RWPE1 (cell line): ENCODE data around the gene FERD3L.
"Not testable (repeated sequence)": the region's sequence is repeated elsewhere in the genome, so short reads cannot be mapped to it uniquely, and the experiment has no call there.

ENCODE experiments used
- CTCF ChIA-PET: fragments of 350-600 bp; sonication (Branson Sonifier 250); formaldehyde crosslinking; extraction: SDS; loops from one replicate; lab custom pipeline; 2021; lab: Yijun Ruan, JAX
- POLR2A ChIA-PET: fragments of 400-600 bp; formaldehyde crosslinking; extraction: SDS; loops from one replicate; lab custom pipeline; 2020; ENCODE audit warnings: antibody characterized with exemption; ENCODE audit not compliant: low non-redundant PET; lab: Yijun Ruan, JAX
- DNase-seq: peaks from one replicate; pipeline ENCODE4 v3.0.0; 2012; ENCODE audit warnings: low spot score
- H3K27ac ChIP-seq: fragments of 450-650 bp; 2 replicates; pipeline ENCODE4 v1.5.1; 2017
- CTCF ChIP-seq: fragments of 450-650 bp; conservative IDR thresholded peaks from 2 replicates; pipeline ENCODE4 v1.5.1; 2017; ENCODE audit warnings: low read depth, mild to moderate bottlenecking

FERD3L gene

GRCh38 chr7:19144661-19145433, at the start of gene FERD3L:
TSS of gene FERD3L (minus strand) at chr7:19145421. CDS start at chr7:19145362, 59 bp downstream.
- no peak within 1 kb of the TSS for H3K27ac ChIP-seq
- no peak for TF ChIP-seq CTCF
- ChIA-PET CTCF (interaction anchor here (0.7 kb wide), 1 partner anchor 262 kb away, joined by 4 read pairs; no protein-coding TSS in a partner anchor), POLR2A (no interaction called here)
- no peak for DNase-seq

GRCh38 chr7:19194417-19194816, 49.2 kb upstream of the FERD3L start:
- POLR2A ChIA-PET, H3K27ac ChIP-seq, DNase-seq: not testable (repeated sequence)
- CTCF ChIA-PET, result interaction anchor here (0.7 kb wide), 1 partner anchor 255 kb away, joined by 3 read pairs; no protein-coding TSS in a partner anchor

GRCh38 chr7:19181634-19182033, 36.4 kb upstream of the FERD3L start:
- no peak for TF ChIP-seq CTCF
- no peak overlapping the region for H3K27ac ChIP-seq
- ChIA-PET CTCF (no interaction called here), POLR2A (no interaction called here)
- no peak for DNase-seq

- CTCF ChIA-PET, result interaction anchor here (0.6 kb wide), 1 partner anchor 726 kb away, joined by 3 read pairs; no protein-coding TSS in a partner anchor
Observed at GRCh38 chr7:19178595-19178994, 33.4 kb upstream of the FERD3L start.

GRCh38 chr7:19177269-19177668, 32.0 kb upstream of the FERD3L start:
- POLR2A ChIA-PET, result no interaction called here
- no peak for TF ChIP-seq CTCF
- no peak overlapping the region for H3K27ac ChIP-seq
- CTCF ChIA-PET, result interaction anchor here (0.5 to 0.6 kb wide), 3 partner anchors 36 to 480 kb away, joined by 3 to 4 read pairs (median 3); no protein-coding TSS in a partner anchor
- no peak for DNase-seq

More at GRCh38 chr7:19178595-19178994, 33.4 kb upstream of the FERD3L start:
- POLR2A ChIA-PET, result no interaction called here
- no peak for DNase-seq
- TF ChIP-seq CTCF, result no peak
- H3K27ac ChIP-seq, result no peak overlapping the region

- no peak overlapping the region for H3K27ac ChIP-seq
- DNase-seq, result no peak
- ChIA-PET CTCF (no interaction called here), POLR2A (no interaction called here)
- no peak for TF ChIP-seq CTCF
Observed at GRCh38 chr7:19175241-19175640, 30.0 kb upstream of the FERD3L start.

- TF ChIP-seq CTCF, result no peak
- CTCF ChIA-PET, result interaction anchor here (0.5 to 0.6 kb wide), 2 partner anchors 19 to 330 kb away, joined by 3 to 4 read pairs; no protein-coding TSS in a partner anchor
- H3K27ac ChIP-seq, result no peak overlapping the region
- no peak for DNase-seq
- POLR2A ChIA-PET, result no interaction called here
Observed at GRCh38 chr7:19161671-19162070, 16.4 kb upstream of the FERD3L start.
